ENCODE measurements around the gene IFT80.
"Not testable (repeated sequence)": the region's sequence is repeated elsewhere in the genome, so short reads cannot be mapped to it uniquely, and the experiment has no call there.

The IFT80 gene

GRCh38 chr3:160400030-160400701, 1.1 kb upstream of the IFT80 start:
- peak in 1 of 2 experiments; percentile 43 for DNase-seq

- no peak for DNase-seq
Measured at GRCh38 chr3:160398820-160399124, 253 bp downstream of the IFT80 start.

DNA sequence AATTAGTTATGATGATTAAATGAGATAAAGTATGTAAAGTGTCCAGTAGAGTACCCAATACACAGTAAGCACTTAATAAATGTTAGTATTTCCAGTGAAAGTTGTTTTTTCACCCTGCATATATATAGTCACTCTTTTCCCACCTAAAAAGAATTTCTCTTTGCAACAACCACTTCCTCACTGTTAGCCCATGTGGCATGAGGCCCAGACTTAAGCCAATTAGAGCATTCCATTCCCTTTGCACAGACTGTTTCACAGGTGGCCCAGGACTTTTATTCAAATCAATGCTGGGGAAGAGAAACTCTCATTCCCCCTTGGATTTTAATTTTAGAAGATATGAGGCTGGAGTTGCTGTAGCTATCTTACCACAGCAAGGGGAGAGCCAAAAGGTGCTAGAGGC, 3.7 kb downstream of the IFT80 start:
- peak in 1 of 2 experiments; percentile 35 for DNase-seq

GRCh38 chr3:160394009-160394392, 5.0 kb downstream of the IFT80 start:
- no peak for DNase-seq

DNA sequence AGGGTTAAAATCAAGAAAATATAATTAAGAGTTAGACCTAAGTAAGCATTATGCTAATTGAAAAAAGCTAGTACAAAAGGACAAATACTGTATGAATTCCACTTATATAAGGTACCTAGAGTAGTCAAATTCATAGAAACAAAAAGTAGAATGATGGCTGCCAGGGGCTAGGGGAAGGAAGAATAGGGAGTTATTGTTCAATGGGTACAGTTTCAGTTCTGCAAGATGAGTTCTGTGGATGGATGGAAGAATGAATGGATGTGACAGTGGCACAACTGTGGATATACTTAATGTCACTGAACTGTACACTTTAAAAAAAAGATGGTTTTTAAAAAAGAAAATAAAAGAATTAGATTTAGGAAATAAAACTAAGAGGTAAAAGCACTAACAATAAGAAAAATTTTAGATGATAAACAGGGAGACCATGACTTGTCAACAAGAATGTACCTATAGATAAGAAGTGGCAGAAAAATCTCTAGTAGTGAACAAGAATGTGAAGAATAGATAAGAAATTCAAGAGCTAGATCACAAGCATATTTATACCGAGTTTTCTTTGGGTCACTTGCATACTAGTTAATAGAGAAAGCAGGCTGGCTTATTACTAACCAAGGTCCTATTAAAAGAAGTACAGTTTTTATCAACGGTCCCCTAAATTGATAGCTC, 5.5 kb downstream of the IFT80 start:
- no peak for DNase-seq

GRCh38 chr3:160392798-160393197, 6.2 kb downstream of the IFT80 start:
- no peak for DNase-seq

DNA sequence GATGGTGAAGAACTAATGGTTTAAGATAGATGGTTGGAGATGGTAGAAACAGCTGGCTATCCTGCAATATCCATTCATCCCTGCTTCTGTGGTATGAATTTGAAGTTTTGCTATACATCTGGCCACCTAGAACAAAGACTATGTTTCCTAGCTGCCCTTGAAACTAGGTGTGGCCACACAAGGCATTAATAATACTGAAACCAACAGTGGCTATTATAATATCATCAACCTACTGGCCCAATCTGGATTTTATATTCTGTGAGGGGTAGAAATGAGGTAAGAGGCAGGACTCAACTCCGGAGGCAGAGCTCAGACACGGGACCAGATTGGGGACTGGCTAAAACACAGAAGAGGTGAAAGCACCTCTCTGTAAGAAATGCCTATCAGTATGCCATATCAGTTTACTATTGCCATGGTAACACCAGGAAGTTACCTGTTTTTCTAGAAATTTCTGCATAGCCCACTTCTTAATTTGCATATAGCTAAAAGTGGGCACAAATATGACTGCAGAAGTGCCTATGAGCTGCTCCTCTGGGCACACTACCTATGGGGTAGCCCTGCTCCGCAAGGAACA, 8.4 kb downstream of the IFT80 start:
- DNase-seq = no peak

GRCh38 chr3:160384639-160385318, 14.2 kb downstream of the IFT80 start:
- no peak for DNase-seq

- DNase-seq = no peak
Measured at GRCh38 chr3:160381470-160381869, 17.6 kb downstream of the IFT80 start.

GRCh38 chr3:160379628-160380214, 19.3 kb downstream of the IFT80 start:
- no peak for DNase-seq

GRCh38 chr3:160378331-160379109, 20.5 kb downstream of the IFT80 start:
- DNase-seq = no peak

DNA sequence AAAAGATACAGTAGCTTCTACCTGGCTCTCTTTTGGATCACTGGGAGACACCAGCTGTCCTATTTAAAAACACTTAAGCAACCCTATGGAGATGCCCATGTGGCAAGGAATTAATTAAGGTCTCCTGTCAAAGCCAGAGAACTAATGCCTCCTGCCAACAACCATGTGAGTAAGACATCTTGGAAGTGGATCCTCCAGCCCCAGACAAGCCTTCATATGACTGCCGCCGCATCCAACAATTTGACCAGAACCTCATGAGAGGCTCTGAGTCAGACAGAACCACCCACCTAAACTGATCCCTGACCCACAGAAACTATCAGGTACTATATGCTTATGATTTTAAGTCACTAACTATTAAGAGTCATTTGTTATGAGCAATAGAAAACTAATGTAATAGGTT, 22.3 kb downstream of the IFT80 start:
- no peak for DNase-seq

DNA sequence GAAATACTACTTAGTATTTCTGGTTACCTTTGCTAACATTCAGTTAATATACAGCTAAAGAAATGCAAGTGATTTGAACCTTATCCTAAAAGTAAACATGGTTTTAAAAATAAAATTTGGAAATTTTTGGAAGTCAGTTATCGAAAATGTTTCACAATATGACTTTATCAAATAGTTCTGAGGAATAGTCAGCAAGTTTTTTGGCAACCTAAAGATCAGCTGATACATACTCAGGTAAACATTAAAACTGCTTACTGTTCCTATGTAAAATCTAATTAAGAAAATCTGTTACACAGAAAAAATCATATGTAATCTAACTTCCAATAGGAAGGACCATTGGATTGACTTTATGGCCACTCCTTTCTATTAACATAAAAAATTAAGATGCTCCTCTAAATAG, 24.1 kb downstream of the IFT80 start:
- DNase-seq = no peak

DNA sequence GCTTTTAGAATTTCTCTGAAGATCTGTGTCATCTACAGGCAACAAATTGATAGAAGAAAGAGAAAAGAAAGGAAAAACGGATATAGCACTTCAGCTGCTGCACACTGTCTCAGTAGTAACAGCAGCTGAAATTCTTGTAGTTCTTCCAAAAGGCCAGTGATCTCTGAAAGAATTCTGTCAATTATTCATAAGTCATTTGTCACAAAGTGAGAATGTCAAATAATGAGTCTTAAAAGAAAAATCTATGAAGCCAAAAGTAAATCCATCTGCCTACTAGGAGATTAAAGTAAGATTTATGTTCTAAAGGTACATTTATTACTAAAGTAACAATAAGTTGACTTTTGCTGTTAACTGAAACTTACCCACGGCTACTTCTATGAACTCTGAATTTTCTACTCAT, 24.6 kb downstream of the IFT80 start:
- DNase-seq = no peak

GRCh38 chr3:160373655-160374054, 25.4 kb downstream of the IFT80 start:
- no peak for DNase-seq

DNA sequence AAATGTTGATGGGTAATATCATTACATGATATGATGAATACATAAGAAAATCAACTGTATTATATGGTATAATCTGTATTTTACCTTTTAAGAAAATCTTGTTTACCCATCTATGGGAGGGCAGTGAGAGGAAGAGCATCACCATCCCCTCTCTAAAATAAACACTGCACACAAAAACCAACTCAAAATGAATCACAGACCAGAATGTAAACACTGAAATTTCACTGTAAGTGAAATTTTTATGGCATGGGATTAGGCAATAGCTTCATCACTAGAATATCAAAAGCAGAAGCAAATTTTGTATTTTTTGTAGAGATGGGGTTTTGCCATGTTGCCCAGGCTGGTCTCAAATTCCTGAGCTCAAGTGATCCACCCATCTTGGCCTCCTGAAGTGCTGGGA, 26.2 kb downstream of the IFT80 start:
- DNase-seq = no peak

- no peak for DNase-seq
Measured at GRCh38 chr3:160370987-160371857, 27.8 kb downstream of the IFT80 start.

DNA sequence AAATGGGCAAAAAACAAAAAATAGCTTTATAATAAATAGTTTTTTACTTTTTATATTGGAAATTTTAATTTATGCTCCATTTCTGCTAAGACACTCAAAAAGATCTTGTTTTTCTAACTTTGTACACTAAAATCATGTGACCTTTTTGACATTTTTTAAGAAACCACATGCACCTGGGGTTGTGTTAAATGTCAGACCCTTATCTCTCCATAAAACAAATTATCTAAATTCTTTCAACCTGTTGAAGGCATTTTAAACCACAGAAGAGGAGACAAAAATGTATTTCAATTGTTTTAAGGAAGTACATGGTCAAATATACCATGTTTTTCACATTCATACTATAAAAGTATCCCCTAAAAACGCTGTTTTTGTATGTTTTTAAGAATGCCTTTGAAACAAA, 29.2 kb downstream of the IFT80 start:
- no peak for DNase-seq

DNA sequence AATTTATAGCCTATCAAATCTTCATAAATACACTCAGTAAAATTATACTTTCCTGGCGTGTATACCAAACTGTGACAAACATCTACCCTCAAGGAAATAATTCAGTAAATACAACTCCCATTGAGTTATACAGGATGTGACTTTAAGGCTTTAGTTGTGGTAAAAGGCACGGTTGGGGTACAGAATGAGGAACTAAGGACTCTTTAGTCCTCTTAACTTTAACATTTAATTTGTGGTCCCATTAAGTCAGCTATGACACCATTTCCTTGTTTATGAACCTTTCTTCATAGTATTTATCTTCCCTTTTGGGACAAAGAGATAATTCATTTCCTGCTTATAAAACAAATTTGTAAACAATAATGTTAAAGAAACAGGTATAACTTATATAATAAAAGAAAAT, 30.2 kb downstream of the IFT80 start:
- DNase-seq = no peak

DNA sequence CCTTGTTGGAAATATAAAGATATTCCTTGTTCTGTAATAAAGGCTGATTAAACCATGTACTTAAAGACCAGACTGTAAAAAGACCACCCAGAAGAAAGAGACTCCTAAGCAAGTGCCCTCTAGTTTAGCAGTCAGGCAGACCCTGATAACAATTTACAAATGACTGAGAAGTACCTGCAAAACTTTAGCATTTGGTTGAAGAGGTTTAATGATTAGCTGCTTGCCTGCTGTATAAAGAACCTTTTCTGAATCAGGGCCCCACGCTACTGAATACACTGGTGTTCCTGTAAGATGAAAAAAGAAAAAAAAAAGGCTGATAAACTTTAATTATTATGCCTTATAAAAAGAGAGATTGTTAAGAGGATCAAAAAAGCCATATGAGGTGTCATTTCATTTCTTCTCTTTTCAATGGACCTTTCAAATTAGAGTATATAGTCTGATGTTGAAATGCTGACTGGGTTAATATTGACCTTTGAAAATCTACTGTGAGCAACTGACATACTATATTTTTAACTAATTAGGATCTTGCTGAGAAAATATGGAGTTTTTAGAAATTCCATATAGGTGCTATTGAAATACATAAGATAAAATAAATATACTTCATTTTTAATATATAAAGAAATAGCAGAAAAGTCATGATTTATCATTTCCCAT, 33.0 kb downstream of the IFT80 start:
- no peak for DNase-seq

- not testable (repeated sequence) for DNase-seq
Measured at GRCh38 chr3:160362896-160363295, 36.1 kb downstream of the IFT80 start.

All from SW 1271 (cell line).